GM21717 (cell line): Measurements from ENCODE around the gene PPM1A.
"Not testable (repeated sequence)": the region's sequence is repeated elsewhere in the genome, so short reads cannot be mapped to it uniquely, and the experiment has no call there.

Experiments used
- ATAC-seq: cut with Tn5 transposase; IDR thresholded peaks from one replicate; pipeline ENCODE4 v1.9.1; 2021; ENCODE audit warnings: mild to moderate bottlenecking, moderate library complexity; ENCODE audit not compliant: unreplicated experiment

Gene PPM1A

DNA sequence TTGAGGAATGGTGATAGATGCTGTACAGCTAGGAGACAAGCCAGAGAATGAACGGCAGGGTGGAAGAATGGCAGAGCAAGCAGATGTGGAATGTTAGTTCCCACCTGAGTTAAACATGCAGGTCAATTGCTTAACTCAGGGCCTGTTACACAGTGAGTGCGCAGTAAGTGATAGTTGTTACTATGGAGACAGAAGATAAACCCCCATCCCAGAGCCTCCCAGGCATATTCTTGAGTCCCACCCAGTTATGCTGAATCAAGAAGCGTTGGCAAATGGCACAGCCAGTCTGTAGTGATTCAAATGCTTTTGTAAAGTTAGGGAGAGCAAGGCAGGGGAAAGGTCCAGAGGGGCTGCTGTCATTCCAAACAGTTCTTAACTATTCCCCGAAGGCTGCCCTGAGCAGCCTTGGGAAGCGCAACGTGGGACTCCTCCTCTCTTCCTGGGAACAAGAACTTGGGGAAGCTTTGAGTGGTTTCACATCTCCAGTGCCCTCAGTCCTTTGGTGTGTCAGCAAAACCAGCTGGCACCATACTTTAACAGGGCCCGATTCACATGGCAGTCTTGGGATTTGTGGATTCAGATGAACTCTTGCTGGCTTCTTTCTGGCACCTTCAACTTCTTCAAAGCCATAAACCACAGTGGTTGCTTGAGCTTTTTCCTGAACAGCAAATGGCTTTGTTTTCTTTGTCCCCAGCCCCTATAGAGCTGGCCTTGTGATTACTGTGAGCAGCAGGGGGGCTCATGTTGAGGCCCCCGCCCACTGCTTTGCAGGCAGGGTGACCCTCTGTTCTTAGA lies 66.4 kb downstream of the PPM1A start:
- ATAC-seq = no peak

DNA sequence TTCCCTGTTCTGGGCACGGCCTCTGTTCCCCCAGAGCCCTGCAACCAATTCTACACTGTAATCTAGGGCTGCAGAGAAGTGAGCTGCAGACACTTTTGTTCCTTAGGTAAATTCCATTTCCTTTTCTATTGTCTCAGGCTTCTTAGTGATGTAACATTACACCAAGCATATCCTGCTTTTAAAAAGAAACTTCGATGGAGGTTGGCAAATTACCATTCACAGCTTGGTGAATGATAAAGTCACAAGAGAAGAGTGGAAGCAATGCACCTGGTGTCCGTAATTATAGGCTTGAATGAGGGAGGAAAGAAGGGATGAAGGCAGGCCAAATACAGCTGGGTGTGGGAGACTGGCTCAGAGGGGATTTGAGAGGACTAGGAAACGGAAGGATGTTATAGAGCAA lies 68.6 kb downstream of the PPM1A start:
- no peak for ATAC-seq

GRCh38 chr14:60320860-60321259 lies 71.8 kb downstream of the PPM1A start:
- not testable (repeated sequence) for ATAC-seq

- ATAC-seq = no peak
Measured at GRCh38 chr14:60323199-60323896, 74.3 kb downstream of the PPM1A start.

- no peak for ATAC-seq
Measured at GRCh38 chr14:60324837-60325236, 75.8 kb downstream of the PPM1A start.

GRCh38 chr14:60326274-60326673 lies 77.3 kb downstream of the PPM1A start:
- no peak for ATAC-seq

DNA sequence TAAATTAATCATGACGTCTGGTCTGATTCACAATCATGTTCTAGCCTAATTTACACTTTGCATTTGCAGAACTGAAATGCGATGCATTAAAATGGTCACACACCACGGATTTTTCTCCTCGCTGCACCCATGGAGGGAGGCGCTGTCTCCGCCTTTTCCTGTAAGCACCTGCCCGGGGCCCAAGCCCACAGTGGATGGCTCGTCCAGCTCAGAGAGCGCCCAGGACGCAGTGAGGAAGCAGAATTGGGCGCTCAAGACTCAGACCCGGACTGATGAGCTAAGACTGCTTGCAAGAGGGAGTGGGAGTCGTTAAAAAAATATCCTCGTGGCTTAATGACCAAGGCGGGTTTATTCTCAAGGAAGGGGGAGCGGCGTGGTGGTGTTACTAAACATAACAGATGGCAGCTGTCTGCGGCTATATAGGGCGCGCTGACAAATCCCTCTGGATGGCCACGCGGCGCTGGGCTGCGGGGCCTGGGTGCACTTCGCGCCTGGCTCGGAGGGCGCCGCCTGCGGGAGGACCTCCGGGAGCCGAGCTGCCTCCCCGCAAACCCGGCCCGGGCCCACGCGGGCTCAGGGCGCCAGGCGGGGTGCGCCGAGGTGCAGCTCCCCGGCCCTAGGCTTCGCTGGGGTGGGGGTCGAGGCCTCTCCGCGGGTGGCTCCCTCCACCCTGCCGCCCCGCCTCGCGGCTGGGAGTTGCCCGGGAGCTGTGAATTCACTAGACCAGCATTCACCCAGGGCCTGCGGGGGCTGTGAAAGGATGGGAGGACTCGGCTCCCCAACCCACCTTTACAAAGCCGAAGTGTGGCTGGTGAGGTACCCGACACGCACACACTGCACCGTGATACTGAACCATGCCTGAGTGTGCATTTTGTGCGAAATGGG lies 78.7 kb downstream of the PPM1A start:
- peak; percentile 74 for ATAC-seq

GRCh38 chr14:60328583-60328982 lies 79.6 kb downstream of the PPM1A start:
- ATAC-seq = no peak

- ATAC-seq = no peak
Measured at GRCh38 chr14:60329274-60329673, 80.3 kb downstream of the PPM1A start.

DNA sequence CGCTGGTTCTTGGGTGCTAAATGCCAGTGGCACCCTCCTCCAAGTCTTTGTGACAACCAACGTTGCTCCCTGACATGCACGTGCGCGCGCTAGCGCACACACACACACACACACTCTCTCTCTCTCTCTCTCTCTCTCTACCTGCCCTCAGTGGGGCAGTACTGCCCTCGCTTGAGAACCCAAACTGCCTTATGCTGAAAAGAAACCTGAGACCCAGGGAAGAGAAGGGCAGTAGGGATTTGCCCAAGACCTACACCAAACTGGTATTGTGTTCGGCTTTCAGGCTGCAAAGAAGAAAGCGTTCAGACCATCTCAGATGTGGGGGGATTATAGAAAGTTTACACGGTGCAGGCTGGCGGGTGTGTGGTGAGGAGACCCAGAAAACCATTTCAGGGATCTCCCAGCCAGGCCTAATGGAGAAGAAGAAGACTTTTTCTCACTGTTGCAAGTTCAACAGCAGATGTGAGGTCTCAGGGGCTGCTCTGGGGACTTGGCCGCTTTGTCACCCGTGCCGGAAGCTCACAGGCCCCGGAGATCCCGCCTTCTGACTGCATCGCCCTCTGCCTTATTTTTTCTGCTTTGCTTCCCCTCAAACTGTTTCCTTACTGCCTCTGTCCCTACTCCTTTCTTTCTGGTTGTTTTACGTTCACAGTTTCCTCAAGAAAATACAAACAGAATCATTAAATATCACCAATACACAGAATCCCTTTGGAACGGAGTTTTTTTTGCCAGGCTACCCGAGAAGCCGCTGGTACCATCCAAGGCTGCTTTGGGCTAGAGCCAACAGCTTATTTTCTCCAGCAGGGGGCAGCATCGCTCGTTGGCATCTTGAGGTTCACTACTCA lies 82.4 kb downstream of the PPM1A start:
- peak; percentile 74 for ATAC-seq

GRCh38 chr14:60332046-60332399 lies 83.0 kb downstream of the PPM1A start:
- no peak for ATAC-seq

DNA sequence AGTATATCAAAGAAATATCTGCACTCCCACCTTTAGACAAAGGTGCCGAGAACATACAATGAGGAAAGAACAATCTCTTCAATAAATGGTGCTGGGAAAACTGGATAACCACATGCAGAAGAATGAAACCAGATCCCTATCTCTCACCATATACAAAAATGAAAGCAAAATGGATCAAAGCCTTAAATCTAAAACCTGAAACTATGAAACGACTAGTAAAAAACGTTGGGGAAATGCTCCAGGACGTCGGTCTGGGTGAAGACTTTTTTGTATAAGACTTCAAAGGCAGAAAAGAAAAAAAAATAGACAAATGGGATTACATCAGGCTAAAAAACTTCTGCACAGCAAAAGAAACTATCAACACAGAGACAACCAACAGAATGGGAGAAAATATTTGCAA lies 83.8 kb downstream of the PPM1A start:
- no peak for ATAC-seq

GRCh38 chr14:60339571-60339970 lies 90.5 kb downstream of the PPM1A start:
- no peak for ATAC-seq

DNA sequence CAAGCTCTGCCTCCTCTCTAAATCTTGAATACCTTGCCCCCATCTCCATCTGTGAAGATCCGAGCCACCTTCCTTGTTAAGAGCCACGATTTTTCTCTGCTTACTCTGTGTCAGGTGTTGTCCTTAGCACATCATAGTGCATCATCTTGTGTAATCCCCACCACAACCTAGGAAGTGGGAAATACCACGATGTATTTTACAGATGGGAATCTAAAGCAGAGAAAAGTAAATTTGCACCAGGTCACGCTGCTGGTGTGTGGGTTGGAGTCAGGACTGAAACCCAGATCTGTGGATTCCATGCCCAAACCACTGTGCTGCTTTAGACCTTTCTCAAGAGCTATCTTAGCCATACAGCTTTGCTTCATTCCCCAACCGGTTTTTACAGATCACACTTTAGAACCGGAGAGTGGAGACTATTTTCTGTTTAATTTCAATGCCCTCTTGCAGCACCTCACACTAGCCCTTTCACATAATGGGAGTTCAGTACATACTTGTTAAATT lies 94.6 kb downstream of the PPM1A start:
- no peak for ATAC-seq

DNA sequence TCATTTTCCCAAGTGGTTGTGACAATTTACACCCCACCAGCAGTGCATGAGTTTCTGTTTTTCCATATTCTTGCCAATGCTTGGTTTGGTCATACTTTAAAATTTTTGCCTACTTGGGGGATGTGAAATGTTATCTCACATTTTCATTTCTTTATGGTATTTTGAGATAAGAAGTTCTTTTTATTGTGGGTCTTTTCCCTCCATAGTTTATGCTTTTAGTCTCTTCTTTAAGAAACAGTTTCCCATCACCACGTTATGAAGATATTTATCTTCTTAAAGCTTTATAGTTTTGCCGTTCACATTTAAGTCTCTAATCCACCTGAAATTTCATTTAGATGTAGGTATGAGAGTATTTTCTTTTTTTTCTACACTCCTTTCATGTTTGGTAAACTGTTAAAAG lies 95.7 kb downstream of the PPM1A start:
- no peak for ATAC-seq

GRCh38 chr14:60346706-60347105 lies 97.7 kb downstream of the PPM1A start:
- no peak for ATAC-seq

- no peak for ATAC-seq
Measured at GRCh38 chr14:60348211-60348610, 99.2 kb downstream of the PPM1A start.
